ENCODE measurements around the gene TBC1D17. TPM values are rescaled to one million over a fixed set of nuclear protein-coding genes. Genes with fewer than 3 reads are reported as not detected.
A peak's percentile ranks its signal among the peaks of the same experiment; 100 is the strongest.

Gene TBC1D17
- total RNA-seq, 5 donors from 2014 or later (not counting 1 experiment from before 2014, with no cell fraction given) = 46.5 to 102 (median 88.6) TPM

GRCh38 chr19:49929611-49930482 is 52.3 kb downstream of the TBC1D17 start:
- H3K4me1 Mint-ChIP-seq = peaks cover 60 to 71% (median 65%) of the 10 kb centered on the region in 3 donors

GRCh38 chr19:49930483-49931011 is 53.0 kb downstream of the TBC1D17 start:
- H3K4me3 Mint-ChIP-seq = peak overlapping the region; percentile 11 to 99 (median 55)
- 91% methylated on average over 9 of the region's 15 CpGs for WGBS (ENCODE audit: insufficient coverage)
- H3K27ac ChIP-seq (ENCODE audit: low read length) = peak overlapping the region; percentile 54
- H3K9me3 ChIP-seq = no peaks in the 10 kb centered on the region
- H3K27me3 ChIP-seq (replicated peaks in 1 of 2; ENCODE audit: control insufficient read depth in 2 of 2, extremely low read depth in 1 of 2, insufficient read depth in 2 of 2, low read length in 1 of 2) = no peaks in the 10 kb centered on the region
- peaks cover 30 to 66% of the 10 kb centered on the region in 2 experiments for H3K4me1 ChIP-seq (ENCODE audit: control insufficient read depth in 1 of 2, extremely low read depth in 1 of 2, insufficient read depth in 2 of 2, low read length in 2 of 2)
- DNase-seq (peak in 5 of 35 experiments; percentile 5 to 38 (median 16)), ATAC-seq (replicated peaks in 1 of 4) (no peak)
- CTCF ChIA-PET = interaction anchor here in 1 of 2 donors (0.6 kb wide), 1 partner anchor 1335 kb away, joined by 3 read pairs; no protein-coding TSS in a partner anchor
- H3K9me3 Mint-ChIP-seq = no peaks in the 10 kb centered on the region
- peak overlapping the region; percentile 36 to 97 for H3K27ac Mint-ChIP-seq
- H3K36me3 ChIP-seq (ENCODE audit: control insufficient read depth in 2 of 2, extremely low read depth in 1 of 2, insufficient read depth in 1 of 2, low read length in 1 of 2) = peaks cover 8 to 12% of the 10 kb centered on the region in 2 donors
- POLR2A ChIA-PET = interaction anchor here in 1 of 2 donors (1.2 to 1.4 kb wide), 2 partner anchors 34 to 290 kb away, joined by 5 to 9 read pairs; partner anchors contain the start of genes IL4I1 and RRAS
- peaks cover 8% of the 10 kb centered on the region for H3K36me3 Mint-ChIP-seq
- no peak overlapping the region for H3K4me3 ChIP-seq (ENCODE audit: control insufficient read depth in 1 of 2, extremely low read depth in 1 of 2, low read length in 1 of 2)
- no peaks in the 10 kb centered on the region for H3K27me3 Mint-ChIP-seq
- H3K4me1 Mint-ChIP-seq = peaks cover 57 to 67% (median 62%) of the 10 kb centered on the region in 3 donors

More at GRCh38 chr19:49929611-49930482, 52.3 kb downstream of the TBC1D17 start:
- H3K27me3 Mint-ChIP-seq = no peaks in the 10 kb centered on the region
- Histone ChIP-seq H3K4me1 (ENCODE audit: control insufficient read depth in 1 of 2, extremely low read depth in 1 of 2, insufficient read depth in 2 of 2, low read length in 2 of 2) (peaks cover 30 to 72% of the 10 kb centered on the region in 2 experiments), H3K27ac (ENCODE audit: low read length) (peak overlapping the region; percentile 95), H3K4me3 (ENCODE audit: control insufficient read depth in 1 of 2, extremely low read depth in 1 of 2, low read length in 1 of 2) (peak overlapping the region; percentile 81 to 90), H3K9me3 (no peaks in the 10 kb centered on the region), H3K27me3 (replicated peaks in 1 of 2; ENCODE audit: control insufficient read depth in 2 of 2, extremely low read depth in 1 of 2, insufficient read depth in 2 of 2, low read length in 1 of 2) (no peaks in the 10 kb centered on the region), H3K36me3 (ENCODE audit: control insufficient read depth in 2 of 2, extremely low read depth in 1 of 2, insufficient read depth in 1 of 2, low read length in 1 of 2) (peaks cover 8 to 16% of the 10 kb centered on the region in 2 donors)
- WGBS (ENCODE audit: insufficient coverage) = 10% methylated on average over 29 of the region's 43 CpGs
- ATAC-seq (replicated peaks in 1 of 4) (peak; percentile 84 to 87 (median 86)), DNase-seq (peak; percentile 84 to 97 (median 94))
- H3K9me3 Mint-ChIP-seq = no peaks in the 10 kb centered on the region
- ChIA-PET CTCF (interaction anchor here (0.6 to 0.8 kb wide), 3 partner anchors 25 to 1334 kb away, joined by 3 to 8 read pairs (median 3); no protein-coding TSS in a partner anchor), POLR2A (interaction anchor here in 1 of 2 donors (0.7 to 1.4 kb wide), 3 partner anchors 33 to 428 kb away, joined by 3 to 9 read pairs (median 5); partner anchors contain the start of genes IL4I1 and RRAS)
- H3K4me3 Mint-ChIP-seq = peak overlapping the region; percentile 96 to 99 (median 99)
- H3K27ac Mint-ChIP-seq = peak overlapping the region; percentile 97 to 98
- peaks cover 11% of the 10 kb centered on the region for H3K36me3 Mint-ChIP-seq

- 83% methylated on average over 2 of the region's 7 CpGs for WGBS (ENCODE audit: insufficient coverage)
- no peak for DNase-seq
- no peaks in the 10 kb centered on the region for H3K27me3 ChIP-seq (replicated peaks in 1 of 2; ENCODE audit: control insufficient read depth in 2 of 2, extremely low read depth in 1 of 2, insufficient read depth in 2 of 2, low read length in 1 of 2)
- H3K9me3 Mint-ChIP-seq = no peaks in the 10 kb centered on the region
- peaks cover 7% of the 10 kb centered on the region for H3K36me3 Mint-ChIP-seq
- peaks cover 8% of the 10 kb centered on the region in 2 donors for H3K36me3 ChIP-seq (ENCODE audit: control insufficient read depth in 2 of 2, extremely low read depth in 1 of 2, insufficient read depth in 1 of 2, low read length in 1 of 2)
- H3K4me3 Mint-ChIP-seq = peak overlapping the region in 1 of 3 donors; percentile 99
- H3K27me3 Mint-ChIP-seq = no peaks in the 10 kb centered on the region
- H3K4me1 ChIP-seq (ENCODE audit: control insufficient read depth in 1 of 2, extremely low read depth in 1 of 2, insufficient read depth in 2 of 2, low read length in 2 of 2) = peaks cover 30 to 66% of the 10 kb centered on the region in 2 experiments
- H3K9me3 ChIP-seq = no peaks in the 10 kb centered on the region
- CTCF ChIA-PET = no interaction called here
- H3K27ac Mint-ChIP-seq = peak overlapping the region; percentile 22 to 55
- H3K4me3 ChIP-seq (ENCODE audit: control insufficient read depth in 1 of 2, extremely low read depth in 1 of 2, low read length in 1 of 2) = no peak overlapping the region
- no peak for ATAC-seq (replicated peaks in 1 of 4)
- no peak overlapping the region for H3K27ac ChIP-seq (ENCODE audit: low read length)
- POLR2A ChIA-PET = no interaction called here
- peaks cover 55 to 67% (median 61%) of the 10 kb centered on the region in 3 donors for H3K4me1 Mint-ChIP-seq
Observed at GRCh38 chr19:49931293-49932040, 54.0 kb downstream of the TBC1D17 start.

- H3K4me1 ChIP-seq (ENCODE audit: control insufficient read depth in 1 of 2, extremely low read depth in 1 of 2, insufficient read depth in 2 of 2, low read length in 2 of 2) = peaks cover 30 to 60% of the 10 kb centered on the region in 2 experiments
- peak overlapping the region in 1 of 2 donors; percentile 55 for H3K27ac Mint-ChIP-seq
- H3K4me3 Mint-ChIP-seq = peak overlapping the region in 1 of 3 donors; percentile 99
- H3K9me3 Mint-ChIP-seq = no peaks in the 10 kb centered on the region
- ChIA-PET CTCF (no interaction called here), POLR2A (interaction anchor here in 1 of 2 donors (0.6 kb wide), 1 partner anchor 37 kb away, joined by 3 read pairs; no protein-coding TSS in a partner anchor)
- no peak overlapping the region for H3K4me3 ChIP-seq (ENCODE audit: control insufficient read depth in 1 of 2, extremely low read depth in 1 of 2, low read length in 1 of 2)
- no peak overlapping the region for H3K27ac ChIP-seq (ENCODE audit: low read length)
- H3K27me3 Mint-ChIP-seq = no peaks in the 10 kb centered on the region
- WGBS (ENCODE audit: insufficient coverage) = 84% methylated on average over 4 of the region's 5 CpGs
- no peaks in the 10 kb centered on the region for H3K9me3 ChIP-seq
- peaks cover 53 to 64% (median 61%) of the 10 kb centered on the region in 3 donors for H3K4me1 Mint-ChIP-seq
- ATAC-seq (replicated peaks in 1 of 4) (no peak), DNase-seq (no peak)
- H3K27me3 ChIP-seq (replicated peaks in 1 of 2; ENCODE audit: control insufficient read depth in 2 of 2, extremely low read depth in 1 of 2, insufficient read depth in 2 of 2, low read length in 1 of 2) = no peaks in the 10 kb centered on the region
- peaks cover 7% of the 10 kb centered on the region for H3K36me3 Mint-ChIP-seq
- peaks cover 3 to 6% of the 10 kb centered on the region in 2 donors for H3K36me3 ChIP-seq (ENCODE audit: control insufficient read depth in 2 of 2, extremely low read depth in 1 of 2, insufficient read depth in 1 of 2, low read length in 1 of 2)
Observed at GRCh38 chr19:49932041-49932451, 54.5 kb downstream of the TBC1D17 start.

- Mint-ChIP-seq H3K4me1 (peaks cover 50 to 60% (median 55%) of the 10 kb centered on the region in 3 donors), H3K9me3 (no peaks in the 10 kb centered on the region), H3K4me3 (peak overlapping the region; percentile 37 to 99 (median 41)), H3K27me3 (no peaks in the 10 kb centered on the region), H3K27ac (peak overlapping the region; percentile 48 to 71), H3K36me3 (peaks cover under 1% of the 10 kb centered on the region)
- CTCF ChIA-PET = interaction anchor here in 1 of 2 donors (0.5 kb wide), 1 partner anchor 216 kb away, joined by 3 read pairs; no protein-coding TSS in a partner anchor
- Histone ChIP-seq H3K36me3 (ENCODE audit: control insufficient read depth in 2 of 2, extremely low read depth in 1 of 2, insufficient read depth in 1 of 2, low read length in 1 of 2) (no peaks in the 10 kb centered on the region), H3K4me3 (ENCODE audit: control insufficient read depth in 1 of 2, extremely low read depth in 1 of 2, low read length in 1 of 2) (peak overlapping the region; percentile 17 to 56), H3K27me3 (replicated peaks in 1 of 2; ENCODE audit: control insufficient read depth in 2 of 2, extremely low read depth in 1 of 2, insufficient read depth in 2 of 2, low read length in 1 of 2) (no peaks in the 10 kb centered on the region), H3K9me3 (no peaks in the 10 kb centered on the region), H3K27ac (ENCODE audit: low read length) (peak overlapping the region; percentile 44), H3K4me1 (ENCODE audit: control insufficient read depth in 1 of 2, extremely low read depth in 1 of 2, insufficient read depth in 2 of 2, low read length in 2 of 2) (peaks cover 27 to 57% of the 10 kb centered on the region in 2 experiments)
- POLR2A ChIA-PET = interaction anchor here in 1 of 2 donors (0.6 kb wide), 2 partner anchors 37 to 41 kb away, joined by 3 to 7 read pairs; no protein-coding TSS in a partner anchor
- peak in 34 of 35 experiments; percentile 17 to 66 (median 46) for DNase-seq
- 25% methylated on average over 10 of the region's 25 CpGs for WGBS (ENCODE audit: insufficient coverage)
- ATAC-seq (replicated peaks in 1 of 4) = peak in 2 of 4 experiments; percentile 13 to 18
Observed at GRCh38 chr19:49932731-49933131, 55.2 kb downstream of the TBC1D17 start.
